CMK (cell line): ENCODE results near the gene DSC3.

Experiments
- DNase-seq: peaks from one replicate; pipeline ENCODE4 v3.0.0-alpha.2; 2010; ENCODE audit warnings: low read depth

The DSC3 gene

GRCh38 chr18:30971338-30971956, 71.1 kb downstream of the DSC3 start:
- DNase-seq = no peak

GRCh38 chr18:30970196-30970816, 72.2 kb downstream of the DSC3 start:
- DNase-seq = no peak

- no peak for DNase-seq
Observed at GRCh38 chr18:30969670-30970170, 72.8 kb downstream of the DSC3 start.

- no peak for DNase-seq
Observed at GRCh38 chr18:30967701-30968100, 74.8 kb downstream of the DSC3 start.

GRCh38 chr18:30965237-30965636, 77.3 kb downstream of the DSC3 start:
- DNase-seq = no peak

- no peak for DNase-seq
Observed at GRCh38 chr18:30960661-30961060, 81.9 kb downstream of the DSC3 start.

GRCh38 chr18:30957066-30957465, 85.5 kb downstream of the DSC3 start:
- no peak for DNase-seq

GRCh38 chr18:30954262-30954661, 88.3 kb downstream of the DSC3 start:
- DNase-seq = no peak

GRCh38 chr18:30945761-30946160, 96.8 kb downstream of the DSC3 start:
- DNase-seq = no peak

GRCh38 chr18:30944773-30945417, 97.6 kb downstream of the DSC3 start:
- no peak for DNase-seq

- DNase-seq = no peak
Observed at GRCh38 chr18:30940952-30941539, 101.5 kb downstream of the DSC3 start.
